GM19452 (cell line): ENCODE data around the gene SLC39A3.

ENCODE experiments used
- ATAC-seq: cut with Tn5 transposase; IDR thresholded peaks from one replicate; pipeline ENCODE4 v1.9.1; 2021; ENCODE audit not compliant: unreplicated experiment

The SLC39A3 gene

GRCh38 chr19:2769218-2769617, 29.4 kb upstream of the SLC39A3 start:
- no peak for ATAC-seq

GRCh38 chr19:2768365-2769132, 28.7 kb upstream of the SLC39A3 start:
- no peak for ATAC-seq

GRCh38 chr19:2767688-2768087, 27.9 kb upstream of the SLC39A3 start:
- no peak for ATAC-seq

- no peak for ATAC-seq
These were observed 27.0 kb upstream of the SLC39A3 start for GRCh38 chr19:2766594-2767372.

- no peak for ATAC-seq
These were observed 25.6 kb upstream of the SLC39A3 start for GRCh38 chr19:2765376-2765775.

GRCh38 chr19:2764945-2765344, 25.1 kb upstream of the SLC39A3 start:
- ATAC-seq = no peak

- ATAC-seq = no peak
These were observed 23.9 kb upstream of the SLC39A3 start for GRCh38 chr19:2763687-2764086.

- no peak for ATAC-seq
These were observed 23.1 kb upstream of the SLC39A3 start for GRCh38 chr19:2762783-2763496.

GRCh38 chr19:2761876-2762782, 22.3 kb upstream of the SLC39A3 start:
- no peak for ATAC-seq

- no peak for ATAC-seq
These were observed 21.5 kb upstream of the SLC39A3 start for GRCh38 chr19:2761309-2761677.

- ATAC-seq = no peak
These were observed 20.1 kb upstream of the SLC39A3 start for GRCh38 chr19:2759965-2760364.

GRCh38 chr19:2759362-2759761, 19.5 kb upstream of the SLC39A3 start:
- ATAC-seq = no peak

GRCh38 chr19:2758601-2759313, 18.9 kb upstream of the SLC39A3 start:
- no peak for ATAC-seq

- ATAC-seq = no peak
These were observed 17.4 kb upstream of the SLC39A3 start for GRCh38 chr19:2756921-2757881.

- ATAC-seq = no peak
These were observed 16.7 kb upstream of the SLC39A3 start for GRCh38 chr19:2756477-2756876.

- no peak for ATAC-seq
These were observed 16.0 kb upstream of the SLC39A3 start for GRCh38 chr19:2755811-2756210.

GRCh38 chr19:2755448-2755705, 15.6 kb upstream of the SLC39A3 start:
- ATAC-seq = no peak

GRCh38 chr19:2754659-2755447, 15.0 kb upstream of the SLC39A3 start:
- ATAC-seq = no peak

GRCh38 chr19:2751438-2751830, 11.6 kb upstream of the SLC39A3 start:
- ATAC-seq = no peak
